VCaP (cell line): Measurements from ENCODE around the gene ANTXR2.

ENCODE experiments used
- H3K27ac ChIP-seq: fragments of 450-650 bp; 2 replicates; pipeline ENCODE4 v1.5.1; 2017
- TF ChIP-seq, protein P1 (sequence below): fragments of 450-650 bp; conservative IDR thresholded peaks from 2 replicates; pipeline ENCODE4 v1.5.1; 2017; ENCODE audit warnings: mild to moderate bottlenecking, moderate library complexity

Gene ANTXR2

DNA sequence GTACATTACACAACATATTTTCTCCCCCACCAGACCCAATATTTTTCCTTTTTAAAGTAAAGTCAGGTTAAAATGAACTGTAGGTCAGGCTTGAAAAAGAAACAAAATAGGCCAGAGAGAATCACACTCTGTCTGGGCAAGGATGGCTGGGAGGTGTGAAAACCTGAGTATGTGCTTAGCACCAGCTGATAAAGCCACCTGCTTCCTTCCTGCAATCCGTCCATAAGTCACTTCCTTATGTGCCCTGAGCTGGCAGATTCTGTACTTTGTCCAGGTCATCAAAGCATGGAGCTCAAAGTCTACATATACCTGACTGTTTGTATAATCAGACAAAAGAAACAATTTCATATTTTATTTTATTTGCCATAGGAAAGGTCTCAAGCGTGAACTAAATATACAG, 37.7 kb downstream of the ANTXR2 start:
- H3K27ac ChIP-seq, result no peak overlapping the region
- TF ChIP-seq, protein P1, sequence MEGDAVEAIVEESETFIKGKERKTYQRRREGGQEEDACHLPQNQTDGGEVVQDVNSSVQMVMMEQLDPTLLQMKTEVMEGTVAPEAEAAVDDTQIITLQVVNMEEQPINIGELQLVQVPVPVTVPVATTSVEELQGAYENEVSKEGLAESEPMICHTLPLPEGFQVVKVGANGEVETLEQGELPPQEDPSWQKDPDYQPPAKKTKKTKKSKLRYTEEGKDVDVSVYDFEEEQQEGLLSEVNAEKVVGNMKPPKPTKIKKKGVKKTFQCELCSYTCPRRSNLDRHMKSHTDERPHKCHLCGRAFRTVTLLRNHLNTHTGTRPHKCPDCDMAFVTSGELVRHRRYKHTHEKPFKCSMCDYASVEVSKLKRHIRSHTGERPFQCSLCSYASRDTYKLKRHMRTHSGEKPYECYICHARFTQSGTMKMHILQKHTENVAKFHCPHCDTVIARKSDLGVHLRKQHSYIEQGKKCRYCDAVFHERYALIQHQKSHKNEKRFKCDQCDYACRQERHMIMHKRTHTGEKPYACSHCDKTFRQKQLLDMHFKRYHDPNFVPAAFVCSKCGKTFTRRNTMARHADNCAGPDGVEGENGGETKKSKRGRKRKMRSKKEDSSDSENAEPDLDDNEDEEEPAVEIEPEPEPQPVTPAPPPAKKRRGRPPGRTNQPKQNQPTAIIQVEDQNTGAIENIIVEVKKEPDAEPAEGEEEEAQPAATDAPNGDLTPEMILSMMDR, result no peak

DNA sequence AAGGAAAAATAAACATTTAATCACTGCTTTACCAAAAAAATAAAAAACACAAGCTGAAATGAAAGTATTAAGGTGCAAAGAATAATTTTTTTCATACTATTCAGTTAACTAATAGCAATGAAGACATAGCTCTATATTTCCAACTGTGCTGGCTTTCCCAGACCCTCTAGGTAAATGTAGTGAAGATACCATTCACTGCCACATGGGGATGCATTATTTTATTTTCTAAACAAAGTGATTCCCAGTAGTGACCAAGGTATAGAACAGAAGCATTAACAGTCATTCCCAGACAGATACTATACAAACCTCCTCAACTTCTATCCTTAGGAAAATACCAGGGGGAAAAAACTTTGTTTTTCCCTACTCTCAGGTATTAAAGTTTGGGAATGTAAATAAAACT, 39.4 kb downstream of the ANTXR2 start:
- TF ChIP-seq, protein P1, result 0 out of 2 replicates have a peak, but pooled peaks have one; percentile 18
- no peak overlapping the region for H3K27ac ChIP-seq

DNA sequence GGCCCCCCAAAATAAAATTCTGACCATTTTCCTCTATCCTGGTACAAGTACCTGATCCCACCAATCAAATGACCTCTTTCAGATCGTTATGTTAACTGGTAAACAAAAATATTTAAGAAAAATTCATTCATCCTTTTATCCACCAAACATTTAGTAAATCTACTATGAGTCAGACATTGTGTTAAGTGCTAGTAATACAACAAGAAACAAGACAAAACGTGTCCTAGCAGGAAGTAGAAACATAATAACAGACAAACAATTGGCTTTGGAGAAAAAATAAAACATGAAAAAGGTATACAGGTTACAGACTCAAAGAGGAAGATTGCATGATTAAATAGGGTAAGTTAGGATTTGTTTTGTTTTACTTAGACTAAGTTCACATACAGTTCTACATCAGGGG, 43.7 kb downstream of the ANTXR2 start:
- TF ChIP-seq, protein P1, result no peak
- H3K27ac ChIP-seq, result no peak overlapping the region

DNA sequence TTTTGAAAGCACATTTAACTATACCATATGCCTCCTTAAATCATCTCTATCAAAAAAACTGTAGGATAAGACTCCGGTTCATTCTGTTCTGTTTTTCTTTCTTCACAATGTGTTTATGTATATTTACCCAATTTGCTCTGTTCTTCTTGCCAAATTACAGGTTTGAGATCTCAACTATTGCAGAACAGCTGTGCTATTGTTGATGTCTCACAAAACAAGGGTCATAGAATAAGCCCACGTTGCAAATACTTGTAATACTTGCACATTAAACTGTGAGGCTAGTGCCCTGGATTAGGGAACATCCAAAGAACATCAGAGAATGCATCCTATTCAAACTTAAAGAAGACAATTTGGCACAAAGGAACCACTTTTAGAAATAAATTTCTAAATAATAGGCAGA, 45.4 kb downstream of the ANTXR2 start:
- TF ChIP-seq, protein P1, result no peak

DNA sequence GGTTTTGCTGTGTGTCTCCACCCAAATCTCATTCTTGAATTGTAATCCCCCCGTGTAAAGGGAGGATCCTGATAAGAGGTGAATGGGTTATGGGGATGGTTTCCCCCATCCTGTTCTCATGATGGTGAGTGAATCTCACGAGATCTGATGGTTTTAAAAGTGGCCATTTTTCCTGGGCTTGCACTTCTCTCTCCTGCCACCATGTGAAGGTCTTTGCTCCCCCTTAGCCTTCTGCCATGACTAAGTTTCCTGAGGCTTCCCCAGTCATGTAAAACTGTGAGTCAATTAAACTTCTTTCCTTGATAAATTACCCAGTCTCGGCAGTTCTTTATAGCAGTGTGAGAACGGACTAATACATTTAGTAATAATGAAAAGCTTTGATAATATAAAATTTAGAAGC, 46.9 kb downstream of the ANTXR2 start:
- no peak overlapping the region for H3K27ac ChIP-seq
- TF ChIP-seq, protein P1, result no peak; the same call in 1 of the 2 replicates

More for the DNA sequence above, 45.4 kb downstream of the ANTXR2 start:
- H3K27ac ChIP-seq, result no peak overlapping the region

DNA sequence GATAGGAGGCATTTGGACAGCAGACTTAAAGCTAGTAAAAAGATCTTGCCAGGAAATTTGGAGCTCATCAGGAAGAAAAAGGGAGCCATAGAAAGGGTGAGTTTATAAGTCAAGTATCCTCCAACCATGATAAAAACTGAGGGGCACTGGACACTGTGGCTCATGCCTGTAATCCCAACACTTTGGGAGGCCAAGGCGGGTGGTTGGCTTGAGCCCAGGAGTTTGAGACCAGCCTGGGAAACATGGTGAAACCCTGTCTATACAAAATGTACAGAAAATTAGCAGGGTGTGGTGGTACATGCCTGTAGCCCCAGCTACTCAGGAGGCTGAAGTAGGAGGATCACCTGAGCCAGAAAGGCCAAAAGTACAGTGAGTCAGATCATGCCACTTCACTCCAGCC, 48.7 kb downstream of the ANTXR2 start:
- no peak overlapping the region for H3K27ac ChIP-seq
- TF ChIP-seq, protein P1, result no peak

DNA sequence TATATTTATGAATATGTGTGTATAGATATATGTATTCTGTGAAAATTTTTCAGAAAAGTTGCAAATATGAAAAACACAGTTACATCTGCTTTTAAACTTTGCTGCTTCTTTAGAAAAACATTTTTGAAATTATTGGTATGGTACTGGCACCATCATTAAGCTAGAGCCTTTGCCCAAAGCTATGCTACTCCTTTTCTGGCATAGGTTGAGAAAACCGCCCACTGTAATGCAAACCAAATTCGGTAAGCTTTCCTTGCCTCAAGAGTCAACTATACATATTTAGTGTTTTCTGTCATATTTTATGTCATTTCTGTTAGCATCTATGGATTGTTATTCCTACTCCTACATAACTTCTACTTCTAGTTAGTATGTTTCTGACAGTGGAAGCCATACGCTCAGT, 50.7 kb downstream of the ANTXR2 start:
- TF ChIP-seq, protein P1, result no peak
- H3K27ac ChIP-seq, result no peak overlapping the region
